K562 treated with DMSO at 1 percent for 48 hours (cell line): ENCODE results near the gene RUFY2. TPM values are rescaled to one million over a fixed set of nuclear protein-coding genes. Genes with fewer than 3 reads are reported as not detected.

Experiments
- total RNA-seq: library from RNA; unstranded; fragments of 300-600 nt; gene quantifications from 2 replicates; pipeline ENCODE4 v1.2.3, GENCODE V29; 2022; ENCODE audit warnings: low replicate concordance; ENCODE audit errors: extremely low read depth

Gene RUFY2, protein sequence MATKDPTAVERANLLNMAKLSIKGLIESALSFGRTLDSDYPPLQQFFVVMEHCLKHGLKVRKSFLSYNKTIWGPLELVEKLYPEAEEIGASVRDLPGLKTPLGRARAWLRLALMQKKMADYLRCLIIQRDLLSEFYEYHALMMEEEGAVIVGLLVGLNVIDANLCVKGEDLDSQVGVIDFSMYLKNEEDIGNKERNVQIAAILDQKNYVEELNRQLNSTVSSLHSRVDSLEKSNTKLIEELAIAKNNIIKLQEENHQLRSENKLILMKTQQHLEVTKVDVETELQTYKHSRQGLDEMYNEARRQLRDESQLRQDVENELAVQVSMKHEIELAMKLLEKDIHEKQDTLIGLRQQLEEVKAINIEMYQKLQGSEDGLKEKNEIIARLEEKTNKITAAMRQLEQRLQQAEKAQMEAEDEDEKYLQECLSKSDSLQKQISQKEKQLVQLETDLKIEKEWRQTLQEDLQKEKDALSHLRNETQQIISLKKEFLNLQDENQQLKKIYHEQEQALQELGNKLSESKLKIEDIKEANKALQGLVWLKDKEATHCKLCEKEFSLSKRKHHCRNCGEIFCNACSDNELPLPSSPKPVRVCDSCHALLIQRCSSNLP
- total RNA-seq: not detected in 2 replicates

DNA sequence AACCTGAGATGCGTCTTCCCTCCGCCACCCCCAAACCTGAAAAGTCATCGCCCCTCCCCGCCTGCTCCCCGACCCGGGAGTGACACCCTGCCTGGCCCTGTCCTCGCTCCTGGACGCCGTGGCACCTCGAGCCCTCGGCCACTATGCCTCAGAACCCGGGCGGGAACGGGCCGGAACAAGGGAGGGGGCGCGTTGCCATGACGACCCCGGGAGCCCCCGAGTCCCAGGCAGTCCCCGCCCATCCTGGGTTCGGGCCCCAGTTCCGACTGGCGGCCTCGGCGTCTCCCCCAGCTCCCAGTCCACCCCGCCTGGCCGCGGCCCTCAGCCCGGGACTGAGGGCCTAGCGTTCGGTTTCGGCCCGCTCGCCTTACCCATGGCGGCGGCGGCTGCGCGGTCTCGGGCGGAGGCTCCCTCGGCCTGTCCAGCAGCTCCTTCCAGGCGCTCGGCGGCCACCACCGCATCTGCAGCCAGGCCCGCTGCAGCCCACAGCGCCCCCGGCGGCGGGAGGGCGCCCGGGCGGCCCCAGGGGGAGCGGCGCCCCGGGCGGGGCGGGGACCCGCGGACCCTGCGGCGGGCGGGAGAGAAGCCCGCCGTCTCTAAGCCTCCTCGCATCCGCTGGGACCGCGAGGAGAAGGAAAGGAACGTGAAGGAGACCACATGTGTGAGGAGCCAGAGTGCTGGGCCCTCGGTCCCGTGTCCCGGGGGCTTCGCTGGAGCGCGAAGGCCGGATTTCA is at the start of gene RUFY2:
RUFY2 (minus strand) TSS at position 463 of the 734 bp plus-strand sequence; CDS start at position 375, 88 bp downstream.

DNA sequence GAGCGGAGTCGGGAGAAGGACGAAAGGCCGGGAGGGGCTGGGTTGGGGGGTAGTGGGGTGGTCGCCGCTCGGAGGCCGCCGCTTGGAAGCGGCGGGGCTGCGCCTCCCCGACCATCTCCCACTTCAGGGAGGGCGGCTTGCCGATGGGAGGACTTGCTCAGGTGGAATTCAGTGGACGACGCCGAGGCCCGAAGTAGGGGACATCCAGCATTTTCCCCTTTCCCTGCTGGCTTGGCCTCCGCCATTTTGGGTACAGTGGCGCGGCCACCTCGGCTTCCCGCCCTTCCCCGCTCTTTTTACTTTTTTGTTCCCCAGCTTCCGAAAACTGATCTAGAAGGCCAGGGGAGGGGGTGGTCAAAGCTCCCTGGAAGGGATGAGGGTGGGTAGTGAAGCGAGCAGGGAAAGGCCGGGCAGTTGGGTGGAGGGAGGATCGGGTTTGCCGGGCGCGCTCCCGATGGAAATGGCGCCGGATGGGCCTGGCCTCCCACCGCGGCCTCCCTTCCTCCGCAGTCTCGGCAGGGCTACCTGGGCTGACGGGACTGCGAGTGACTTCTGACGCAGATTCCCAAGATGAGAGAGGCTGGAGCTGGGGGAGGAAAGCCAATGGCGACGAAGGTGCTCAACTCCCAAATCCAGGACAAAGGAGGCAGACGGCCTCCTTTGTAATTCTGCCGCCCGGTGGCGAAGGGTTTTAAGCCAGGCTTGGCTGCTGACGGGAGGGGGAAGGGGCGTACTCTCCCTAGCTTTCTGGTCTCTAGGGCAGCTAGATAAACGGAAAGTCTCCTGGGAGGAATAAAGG is 74.6 kb downstream of the RUFY2 start, which contains the start of gene PBLD:
PBLD (minus strand) TSS at position 670 of the 799 bp plus-strand sequence. CDS start 26,084 bp downstream, outside the sequence.

DNA sequence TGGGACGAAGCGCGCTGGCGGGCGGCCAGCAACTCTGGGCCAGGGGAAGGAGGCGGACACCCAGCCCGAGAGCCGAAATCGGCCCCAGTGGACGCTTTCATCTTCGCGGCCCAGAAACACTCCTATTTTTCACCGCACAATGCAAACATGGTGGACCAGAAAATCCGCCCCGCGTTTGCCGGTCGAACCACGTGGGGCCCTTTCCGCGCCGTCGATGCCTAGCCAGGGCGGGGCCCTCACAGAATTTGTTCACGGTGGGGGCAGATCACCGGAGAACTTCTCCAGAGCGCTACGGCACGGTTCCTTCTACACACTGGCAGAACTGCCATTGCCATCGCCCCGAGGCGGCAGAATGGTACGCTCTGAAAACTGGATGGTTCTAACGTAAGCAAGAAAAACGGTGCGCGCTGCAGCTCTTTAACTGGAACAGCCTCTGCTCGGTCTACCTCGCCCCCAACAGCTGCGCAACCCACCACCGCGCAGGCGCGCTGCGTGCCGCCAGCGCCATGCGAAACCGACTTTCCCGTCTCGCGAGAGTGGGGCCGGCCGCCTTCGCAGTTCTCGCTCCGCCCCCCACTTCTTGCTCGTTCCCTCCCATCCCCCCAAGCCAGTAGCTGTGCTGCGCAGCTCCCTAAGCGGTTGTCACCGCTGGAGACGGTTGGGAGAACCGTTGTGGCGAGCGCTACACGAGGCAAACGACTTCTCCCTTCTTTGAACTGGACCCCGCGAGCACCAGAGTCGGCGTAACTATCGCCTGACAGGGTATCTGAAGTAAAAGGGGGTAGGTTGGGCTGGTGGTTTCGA is 75.4 kb downstream of the RUFY2 start, which contains the start of gene HNRNPH3:
HNRNPH3 (plus strand) TSS at position 610 of the 804 bp plus-strand sequence. CDS start 5,158 bp downstream, outside the sequence.

Other genes with a start within 250 kb of the RUFY2 start
- gene ATOH7, start 175.2 kb downstream of the RUFY2 start, total RNA-seq: not detected in 2 replicates
- gene HNRNPH3, start 75.2 kb downstream of the RUFY2 start, total RNA-seq: not detected in 2 replicates
- not detected in 2 replicates for gene PBLD, start 74.3 kb downstream of the RUFY2 start, total RNA-seq
- gene DNA2, start 64.7 kb upstream of the RUFY2 start, total RNA-seq: not detected in 2 replicates
- gene SLC25A16, start 120.2 kb upstream of the RUFY2 start, total RNA-seq: not detected in 2 replicates
- gene TET1, start 153.1 kb upstream of the RUFY2 start, total RNA-seq: not detected in 2 replicates